IPS-NIHi11 (cell line): ENCODE results near the gene KCNJ2.
A peak's percentile ranks its signal among the peaks of the same experiment; 100 is the strongest.

Experiments
- DNase-seq: peaks from one replicate; pipeline ENCODE4 v3.0.0; 2012; ENCODE audit warnings: mixed read lengths, low spot score

Gene KCNJ2

DNA sequence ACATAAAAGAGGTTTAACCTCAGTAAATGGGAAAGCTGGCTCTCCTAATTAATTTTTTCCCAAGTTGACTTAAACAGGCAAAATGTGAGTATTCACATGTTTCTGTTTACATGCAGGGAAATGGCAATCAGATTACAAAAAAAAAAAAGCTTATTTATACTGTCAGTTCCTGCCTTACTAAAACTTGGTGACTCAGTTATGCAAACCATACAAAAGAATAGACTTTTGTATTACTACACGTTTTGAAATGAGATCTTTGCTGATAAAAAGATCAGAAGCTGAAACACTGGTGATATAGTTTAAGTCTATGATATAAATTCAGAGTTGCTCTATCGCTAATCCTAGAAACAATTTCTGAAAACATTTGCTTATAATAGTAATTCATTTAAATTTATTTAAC is 9.4 kb upstream of the KCNJ2 start:
- DNase-seq, result no peak

DNA sequence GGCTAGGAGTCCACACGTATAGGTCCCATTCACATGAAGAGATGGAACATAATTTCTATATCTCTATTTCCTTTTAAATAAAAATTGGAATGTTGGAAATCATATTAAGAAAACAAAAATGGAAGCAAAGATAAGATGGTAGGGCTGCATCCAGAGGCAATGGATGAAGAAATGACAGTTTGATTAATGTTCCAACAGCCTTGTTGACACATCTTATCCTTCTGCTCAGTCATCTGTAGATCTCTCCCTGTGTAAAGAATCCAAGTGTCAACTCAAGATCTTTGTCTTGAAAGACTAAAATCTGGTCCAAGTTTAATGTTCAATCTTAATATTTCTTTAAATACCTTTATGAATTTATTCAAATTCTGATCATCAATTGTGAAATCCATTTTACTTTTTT is 7.8 kb upstream of the KCNJ2 start:
- DNase-seq, result no peak

DNA sequence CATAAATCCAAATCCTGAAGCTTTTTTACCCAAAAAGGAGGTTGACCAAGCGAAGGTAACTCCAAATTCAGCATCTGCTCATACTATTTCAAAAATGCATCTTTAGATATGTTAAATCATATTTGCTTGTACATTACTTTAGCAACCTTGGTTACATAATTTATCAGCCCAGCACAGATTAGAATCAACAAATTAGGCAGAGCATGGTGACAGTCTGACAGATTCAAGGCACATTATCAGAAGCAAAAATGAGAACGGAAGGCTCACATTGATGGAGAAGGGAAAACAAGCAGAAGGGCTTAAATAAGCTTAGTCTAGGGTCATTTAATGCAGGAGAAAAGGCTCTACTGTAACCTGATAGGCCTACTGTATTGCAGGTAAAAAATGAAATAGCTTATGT is 3.9 kb upstream of the KCNJ2 start:
- DNase-seq, result no peak

DNA sequence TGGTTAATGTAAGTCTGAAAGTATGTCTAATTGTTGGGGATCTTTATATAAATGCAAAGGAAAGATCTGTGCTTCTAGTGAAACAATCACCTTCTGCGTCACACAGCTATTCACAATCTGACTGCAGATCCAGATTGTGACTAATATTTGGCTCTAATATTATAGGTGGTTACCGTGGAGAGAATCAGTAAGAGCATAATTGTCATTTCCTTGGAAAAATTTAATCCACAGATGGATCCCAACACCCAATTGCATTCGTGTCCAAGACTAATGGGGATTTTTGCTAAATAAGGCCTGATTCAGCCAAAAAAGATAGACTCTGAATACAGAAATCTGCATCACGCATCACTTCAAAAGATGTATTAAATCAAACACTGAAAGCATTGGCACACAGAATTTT is 2.7 kb upstream of the KCNJ2 start:
- no peak for DNase-seq

DNA sequence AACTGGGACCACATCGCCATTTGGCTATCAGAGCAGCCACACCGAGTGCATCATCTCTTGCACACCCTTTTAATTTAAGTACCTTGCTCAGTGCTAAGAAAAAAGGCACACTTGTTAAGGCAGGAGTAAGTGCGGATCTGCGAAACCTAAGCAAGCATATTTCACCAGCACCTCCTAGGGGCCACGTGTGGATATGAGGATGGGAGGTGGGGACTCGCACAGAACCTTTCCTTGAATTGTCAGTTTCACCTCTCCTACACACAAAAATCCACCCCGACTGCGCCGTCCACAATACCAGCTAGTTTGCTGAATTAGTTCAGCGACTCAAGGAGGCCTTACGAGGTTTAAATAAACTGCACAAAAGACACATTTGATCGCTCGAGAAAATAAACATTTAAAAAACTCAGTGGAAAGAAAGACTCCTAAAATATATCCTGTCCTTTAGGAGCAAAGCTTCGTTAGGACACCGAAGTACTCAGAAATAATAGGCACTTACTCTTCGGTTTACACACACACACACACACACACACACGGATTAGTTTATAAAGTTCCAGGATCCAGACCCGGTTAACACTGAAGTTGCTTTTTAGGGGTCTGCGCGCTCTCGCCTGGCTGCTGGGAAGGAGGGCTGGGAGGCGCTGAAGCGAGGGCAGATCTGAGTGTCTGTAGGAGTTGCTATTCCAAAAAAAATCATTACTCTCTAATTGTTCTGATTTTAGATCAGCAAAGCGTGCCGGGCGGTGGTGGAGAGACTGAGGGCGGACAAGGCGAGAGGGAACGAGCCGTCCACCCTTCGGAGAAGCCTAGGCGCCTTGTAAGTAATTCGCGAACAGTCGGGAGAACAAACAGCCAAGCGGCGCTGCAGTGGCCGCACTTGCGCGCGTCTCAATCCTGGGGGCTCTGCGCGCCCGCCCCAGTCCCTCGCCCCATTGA is 1.0 kb upstream of the KCNJ2 start:
- peak; percentile 42 for DNase-seq

DNA sequence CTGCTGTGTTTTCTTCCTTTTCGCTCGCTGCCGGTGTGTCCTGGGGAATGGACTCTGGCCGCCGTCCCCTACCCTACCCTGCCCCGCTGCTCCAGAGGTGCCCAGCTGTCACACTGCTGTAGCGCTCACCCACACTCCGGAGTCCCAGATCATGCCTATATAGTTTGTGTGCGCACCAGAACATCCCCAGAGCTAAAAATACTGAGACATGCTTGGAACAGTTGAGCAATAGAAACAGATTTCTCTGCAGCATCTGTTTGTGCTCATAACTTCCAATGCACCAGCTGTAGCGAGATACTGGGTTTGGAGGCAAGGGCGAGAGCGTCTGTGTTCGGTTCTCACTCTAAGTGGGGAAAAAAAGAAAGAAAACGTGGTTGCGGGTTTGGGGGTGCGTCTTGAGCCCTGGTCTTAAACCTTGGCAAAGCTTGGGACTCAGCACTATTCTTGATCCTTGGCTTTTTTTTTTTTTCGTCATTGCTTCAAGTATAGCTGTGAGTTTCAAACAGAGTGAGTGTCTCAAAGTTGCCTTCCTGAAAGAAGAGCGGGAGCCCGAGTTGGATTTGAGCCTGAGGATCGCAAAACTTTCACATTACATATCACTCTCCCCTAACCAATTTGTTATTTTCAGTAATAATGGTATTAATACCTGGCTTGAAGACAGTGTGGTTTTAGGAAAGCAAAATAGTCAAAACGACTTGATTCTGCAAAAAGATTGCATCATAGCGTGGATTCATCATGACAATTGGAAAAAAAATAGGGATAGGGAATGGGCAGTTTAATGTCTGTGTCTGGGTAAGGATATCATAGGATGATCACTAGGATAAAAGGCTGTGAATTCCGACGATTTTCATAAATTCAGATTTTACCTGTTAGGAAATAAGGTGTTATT is 621 bp downstream of the KCNJ2 start:
- DNase-seq, result no peak

DNA sequence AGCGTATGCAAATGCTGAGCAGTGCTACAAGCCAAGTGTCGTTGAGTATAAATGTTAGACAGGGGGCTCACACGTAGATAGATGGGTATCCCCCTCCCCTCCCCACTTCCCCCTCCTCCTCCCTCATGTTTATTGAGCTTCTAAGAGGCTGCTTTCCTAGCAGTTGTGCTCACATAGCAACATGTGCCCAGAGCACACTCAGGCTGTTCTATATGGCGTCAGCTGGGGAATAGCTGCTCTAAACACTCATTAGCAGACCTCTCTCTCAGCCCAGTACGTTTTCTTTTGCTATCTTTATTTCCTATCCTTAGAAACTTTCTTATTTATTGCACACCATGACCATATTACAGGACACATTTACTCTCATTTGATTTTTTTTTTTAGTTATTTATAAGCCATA is 1.8 kb downstream of the KCNJ2 start:
- no peak for DNase-seq

DNA sequence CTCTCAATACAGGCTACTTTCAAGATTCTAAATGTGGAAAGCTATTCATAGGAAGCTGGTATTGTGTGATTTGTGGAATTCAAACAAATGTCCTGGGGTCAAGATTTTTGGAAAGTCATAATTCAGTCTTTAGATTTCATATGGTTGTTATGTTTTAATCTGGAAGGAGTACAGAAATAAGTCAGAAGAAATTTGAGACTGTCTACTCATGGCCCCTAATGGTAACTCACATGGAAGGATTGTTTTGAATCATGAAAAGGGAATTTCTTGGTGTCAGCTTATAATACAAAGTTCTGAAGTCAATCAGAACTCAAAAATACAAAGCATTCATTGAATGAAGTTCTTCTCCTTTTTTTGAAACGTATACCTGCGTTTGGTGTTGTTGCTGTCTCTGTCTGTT is 3.1 kb downstream of the KCNJ2 start:
- DNase-seq, result no peak

DNA sequence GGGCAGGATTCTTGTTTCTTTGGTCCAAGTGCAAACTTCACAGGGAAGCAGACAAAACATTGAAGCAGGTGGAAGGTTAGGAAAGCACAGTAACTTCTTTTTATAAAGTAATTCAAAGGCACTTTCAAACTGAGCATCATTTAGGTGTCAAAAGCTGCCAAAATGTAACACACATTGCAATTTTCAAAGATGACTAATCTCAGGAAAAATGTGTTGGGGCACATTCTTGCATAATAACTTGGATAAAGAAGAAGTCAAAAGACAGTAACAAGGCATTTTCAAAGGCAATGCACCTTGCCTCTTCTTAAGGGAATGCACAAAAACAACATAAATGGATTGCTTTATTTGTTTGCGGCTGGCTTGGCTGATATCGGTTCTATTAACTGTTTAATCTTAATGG is 3.6 kb downstream of the KCNJ2 start:
- no peak for DNase-seq

DNA sequence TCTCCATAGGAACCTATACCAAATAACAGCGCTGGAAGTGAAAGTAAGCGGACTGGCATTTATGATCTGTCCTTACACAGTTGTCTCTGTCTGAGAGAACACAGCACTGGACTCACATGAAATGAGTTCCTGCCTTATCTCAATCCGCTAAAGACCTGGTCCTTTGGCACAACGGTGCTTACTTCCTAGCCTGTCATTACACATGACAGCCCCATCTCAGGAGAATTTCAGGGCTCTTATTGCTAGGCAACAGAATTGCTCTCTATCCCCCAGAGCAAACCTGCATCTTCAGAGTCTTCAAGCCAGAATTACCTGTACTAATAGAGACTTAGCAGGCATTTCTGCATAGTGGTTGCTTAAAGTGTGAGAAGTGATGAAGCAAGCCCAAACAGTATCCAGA is 4.3 kb downstream of the KCNJ2 start:
- DNase-seq, result no peak

DNA sequence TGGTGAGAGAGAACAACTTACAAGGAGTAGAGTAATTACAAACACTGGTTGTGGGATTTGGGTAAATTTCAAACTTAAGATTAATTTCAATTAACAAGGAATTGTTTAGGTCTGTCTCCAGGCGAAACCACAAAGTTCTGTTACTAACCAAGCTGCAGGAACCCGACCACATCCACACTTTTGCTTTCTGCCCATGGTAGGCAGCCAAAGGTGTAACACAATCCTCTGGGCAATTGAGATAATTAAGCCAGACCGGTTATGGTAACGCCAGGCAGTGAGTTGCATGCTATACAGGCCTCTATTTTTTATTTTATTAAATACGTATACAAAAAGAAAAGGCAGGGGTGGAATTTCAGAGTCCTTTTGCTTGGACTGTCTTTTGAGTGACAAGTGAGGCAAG is 12.0 kb downstream of the KCNJ2 start:
- DNase-seq, result no peak

DNA sequence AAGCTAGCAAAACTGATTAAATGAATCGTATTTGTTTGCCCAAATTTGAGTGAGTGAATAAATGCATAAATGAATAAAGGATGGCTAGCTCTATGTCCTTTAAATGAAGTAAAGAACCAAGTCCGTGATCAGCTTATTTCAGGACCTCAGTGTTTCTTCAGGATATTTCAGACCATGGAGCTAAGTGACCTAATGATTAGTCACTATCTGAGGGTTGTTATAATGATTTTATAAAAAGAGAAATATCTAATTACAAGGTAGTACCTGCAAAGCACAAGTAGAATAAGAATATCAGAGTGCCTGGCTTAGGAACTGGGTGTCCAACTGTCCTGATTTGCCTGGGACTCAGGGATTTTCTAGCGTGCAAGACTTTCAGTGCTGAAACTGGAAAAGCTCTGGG is 12.5 kb downstream of the KCNJ2 start:
- no peak for DNase-seq

DNA sequence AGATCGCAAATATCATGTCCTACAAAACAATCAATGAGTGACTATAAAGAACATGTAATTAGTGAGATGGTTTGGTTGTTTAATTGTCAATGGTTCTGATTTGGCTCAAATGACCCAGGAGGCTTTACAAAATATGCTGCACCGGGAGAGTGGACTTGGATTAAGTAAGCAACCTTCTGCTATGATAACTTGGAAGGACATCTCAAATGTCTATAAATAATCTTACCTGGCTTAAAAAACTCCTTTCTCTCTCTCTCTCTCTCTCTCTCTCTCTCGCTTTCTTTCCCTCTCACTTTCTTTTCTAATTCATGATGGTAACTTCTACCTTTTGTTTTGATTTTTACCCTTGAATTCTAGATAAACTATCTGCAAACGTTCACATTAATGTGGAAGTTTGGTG is 14.2 kb downstream of the KCNJ2 start:
- no peak for DNase-seq

DNA sequence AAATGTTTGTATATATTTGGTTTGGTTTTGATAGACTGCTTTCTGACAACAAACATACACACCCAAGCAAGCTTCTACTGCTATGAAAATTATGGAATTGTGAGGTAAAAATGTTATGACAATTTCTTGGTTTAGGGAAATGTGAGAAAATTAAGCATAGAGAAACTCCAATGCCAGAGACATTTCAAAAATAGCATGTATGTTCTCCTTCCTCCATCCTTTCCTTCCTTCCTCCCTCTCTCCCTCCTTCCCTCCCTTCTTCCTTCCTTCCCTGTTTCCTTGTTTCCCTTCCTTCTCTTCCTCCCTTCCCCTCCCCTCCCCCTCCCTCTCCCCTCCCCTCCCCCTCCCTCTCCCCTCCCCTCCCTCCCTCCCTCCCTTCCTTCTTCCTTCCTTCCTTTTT is 14.9 kb downstream of the KCNJ2 start:
- no peak for DNase-seq

DNA sequence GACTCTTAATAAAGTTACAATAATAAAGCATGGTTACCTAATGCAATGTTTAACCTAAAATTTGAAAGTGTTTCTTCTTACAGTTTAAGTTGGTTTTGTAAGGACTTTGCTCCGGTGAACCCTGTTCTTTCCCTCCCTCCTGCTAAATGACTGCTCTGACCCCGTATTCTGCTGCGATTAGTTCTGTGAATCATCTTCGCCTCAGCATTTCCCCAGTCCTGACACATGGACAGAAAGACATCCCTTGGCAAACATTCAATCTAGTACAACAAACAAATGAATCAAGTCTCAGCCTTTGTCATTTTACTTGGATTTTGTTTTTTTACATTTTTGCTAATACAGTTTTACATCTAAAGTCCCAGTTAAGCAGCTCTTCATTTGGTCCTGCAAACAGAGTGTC is 15.4 kb downstream of the KCNJ2 start:
- DNase-seq, result no peak

DNA sequence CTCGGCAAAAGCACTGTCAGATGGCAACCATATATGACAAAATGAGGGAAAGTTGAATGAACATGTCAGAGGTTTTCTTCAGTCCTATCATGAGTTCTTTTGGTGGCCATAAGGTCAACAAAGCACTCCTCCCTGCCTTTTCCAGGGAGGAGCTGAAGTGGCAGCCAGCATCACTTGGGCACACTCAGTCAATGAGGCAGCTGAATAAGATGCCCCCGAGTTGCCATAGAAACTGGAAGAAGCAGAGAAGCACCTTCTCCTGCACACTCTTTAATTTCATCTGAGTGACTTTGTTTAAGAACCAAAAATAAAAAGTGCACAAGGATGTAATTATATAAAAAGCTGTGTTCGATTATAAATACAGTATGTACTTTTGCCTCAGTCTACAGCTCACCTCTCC is 16.0 kb downstream of the KCNJ2 start:
- DNase-seq, result no peak

DNA sequence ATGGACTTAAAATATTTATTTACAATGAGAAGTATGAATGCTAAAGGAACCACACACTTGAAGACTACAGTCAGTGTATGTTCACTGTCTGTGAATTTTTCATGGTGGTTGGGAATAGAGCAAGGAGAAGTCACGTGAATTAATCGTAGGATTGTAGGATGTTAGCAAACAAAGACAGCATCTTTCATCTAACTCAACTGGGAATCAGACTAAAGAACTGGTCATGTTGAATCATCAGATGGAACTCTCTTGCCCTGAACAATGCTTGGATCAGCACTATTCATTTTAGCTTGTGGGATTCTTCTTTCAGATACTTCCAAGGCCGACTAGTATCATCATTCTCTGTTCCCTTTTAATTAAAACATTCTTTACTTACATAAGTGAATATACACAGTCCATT is 18.1 kb downstream of the KCNJ2 start:
- DNase-seq, result no peak

DNA sequence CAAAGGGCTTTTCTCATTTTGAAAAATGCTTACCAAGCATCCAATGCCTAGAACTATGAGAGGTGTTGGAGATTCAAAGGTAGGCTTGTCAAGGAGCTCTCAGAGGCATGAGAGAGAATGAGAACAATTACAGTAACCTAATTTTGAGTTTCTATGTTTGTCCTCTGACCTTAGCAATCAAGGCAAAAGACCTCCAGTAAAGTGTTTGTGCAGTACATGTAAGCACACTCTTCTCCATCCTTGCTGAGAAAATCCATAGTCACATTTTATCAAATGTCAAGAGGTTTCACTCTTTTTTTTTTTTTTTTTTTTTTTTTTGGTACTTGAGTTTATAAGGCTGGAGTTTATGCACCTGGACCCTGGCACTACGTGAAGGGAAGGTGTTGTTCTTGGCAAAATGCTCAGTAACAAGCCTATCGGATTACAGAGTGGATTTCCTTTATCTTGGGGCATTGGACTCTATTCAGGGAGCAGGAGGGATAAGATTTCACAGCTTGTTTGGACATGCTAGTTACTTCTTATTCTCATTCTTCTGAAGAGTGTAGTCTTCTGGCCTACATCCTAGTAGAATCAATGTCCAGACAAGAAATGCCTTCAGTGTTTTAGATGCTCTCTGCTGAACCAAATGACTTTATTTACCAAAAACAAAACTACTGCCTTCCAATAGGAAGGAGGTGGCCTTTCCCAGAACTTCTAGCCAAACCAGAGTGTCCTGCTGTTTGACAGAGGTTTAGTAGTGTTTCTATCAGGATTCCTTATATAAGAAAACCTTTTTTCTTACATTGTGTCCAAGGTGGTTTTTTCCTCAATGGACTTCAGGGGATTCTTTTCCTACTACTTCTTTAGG is 21.9 kb downstream of the KCNJ2 start:
- no peak for DNase-seq

DNA sequence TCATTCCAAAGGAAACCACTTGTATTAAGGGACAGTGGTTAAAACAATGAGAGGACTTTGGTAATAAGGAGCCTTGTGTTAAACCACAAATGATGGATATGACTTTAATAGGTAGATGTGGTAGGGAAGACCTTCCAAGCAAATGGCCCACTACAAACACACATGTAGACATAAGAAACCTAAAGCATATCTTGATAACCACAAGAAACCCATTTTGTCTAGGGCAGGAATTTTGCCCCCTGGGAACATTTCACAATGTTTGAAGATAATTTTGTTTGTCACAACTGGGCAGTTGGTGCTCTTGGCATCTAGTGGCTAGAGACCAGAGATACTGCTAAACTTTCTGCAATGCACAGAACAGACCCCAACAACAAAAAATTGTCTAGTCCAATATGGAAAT is 25.8 kb downstream of the KCNJ2 start:
- no peak for DNase-seq

DNA sequence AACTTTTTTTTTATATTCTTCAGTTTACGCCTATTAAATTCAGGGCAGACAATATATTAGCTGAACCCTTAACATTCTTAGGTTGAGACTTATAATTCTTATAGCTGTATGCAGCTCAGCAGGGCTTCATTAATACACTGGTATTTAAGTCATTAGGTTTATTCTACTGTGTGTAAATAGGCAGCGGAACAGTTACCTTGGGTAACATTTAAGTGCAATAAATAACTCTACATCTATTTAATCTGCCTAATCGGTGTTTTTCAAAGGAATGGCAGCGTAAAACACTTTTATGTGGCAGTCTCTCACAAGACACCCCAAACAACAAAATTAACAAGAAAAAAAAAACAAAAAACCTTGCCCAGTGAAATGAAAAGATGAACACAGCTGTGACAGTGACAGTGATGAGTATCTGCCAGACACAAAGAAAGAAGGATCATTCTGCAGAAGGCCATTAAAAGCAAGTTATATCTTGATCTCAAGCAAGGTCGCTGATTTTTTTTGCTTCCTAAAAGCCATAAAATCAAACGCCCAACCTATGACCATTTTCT is 32.6 kb downstream of the KCNJ2 start:
- no peak for DNase-seq

DNA sequence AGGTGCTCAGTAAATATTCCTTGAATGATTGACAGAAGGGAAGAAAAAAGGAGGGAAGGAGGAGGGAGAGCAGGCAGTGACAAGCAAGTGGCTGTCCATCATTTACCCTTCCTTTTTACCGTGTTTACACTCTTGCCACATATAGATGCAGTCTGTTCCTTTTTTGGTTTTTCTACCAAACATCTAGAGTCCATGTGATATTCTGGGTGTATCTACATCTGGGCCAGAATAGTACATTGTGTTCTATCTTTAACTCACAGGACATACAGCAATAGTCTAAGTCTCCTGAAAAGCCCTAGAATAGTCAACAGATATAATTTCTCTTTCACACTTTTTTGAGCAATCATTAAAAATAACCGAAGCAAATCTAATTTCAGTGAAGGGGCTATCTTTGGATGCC is 33.5 kb downstream of the KCNJ2 start:
- no peak for DNase-seq

DNA sequence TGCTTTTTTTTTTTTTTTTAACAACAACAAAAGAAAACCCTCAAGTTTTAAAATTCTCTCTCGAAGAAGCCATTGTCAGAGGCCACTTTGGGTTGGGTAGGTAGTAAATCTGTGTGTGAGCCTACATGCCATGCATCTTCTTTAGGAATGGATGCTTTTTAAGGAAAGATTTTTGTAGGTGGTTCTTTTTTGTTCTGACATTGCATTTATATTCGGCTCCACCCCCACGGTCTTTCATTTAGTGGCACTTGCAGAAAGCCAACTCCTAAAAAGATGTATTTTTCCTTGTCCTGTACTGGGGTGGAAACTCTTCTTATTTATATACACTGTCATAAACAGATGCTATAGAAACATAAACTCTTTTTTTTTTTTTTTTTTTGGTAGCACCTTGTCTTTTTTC is 35.1 kb downstream of the KCNJ2 start:
- no peak for DNase-seq
